Measurements from ENCODE around the gene LMF1. TPM values are rescaled to one million over a fixed set of nuclear protein-coding genes. Genes with fewer than 3 reads are reported as not detected.

LMF1 gene
- total and polyA plus RNA-seq, 2 of the 4 experiments (the other 2 are of a cell fraction): 7.7 to 13.1 TPM

DNA sequence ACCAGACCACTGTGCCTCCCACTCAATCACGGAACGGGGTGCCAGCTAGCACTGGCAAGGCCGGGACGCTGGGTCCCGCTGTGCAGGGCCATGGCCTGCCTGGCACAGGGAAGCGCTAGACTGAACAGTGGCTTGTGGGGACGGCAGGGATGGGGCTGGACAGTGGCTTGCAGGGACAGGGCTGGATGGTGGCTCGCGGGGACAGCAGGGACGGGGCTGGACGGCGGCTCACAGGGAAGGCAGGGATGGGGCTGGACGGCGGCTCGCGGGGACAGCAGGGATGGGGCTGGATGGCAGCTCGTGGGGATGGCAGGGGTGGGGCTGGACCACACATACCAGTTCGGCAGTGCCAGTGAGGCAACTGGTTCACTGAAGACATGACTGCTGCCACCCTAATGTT is 32.6 kb downstream of the LMF1 start:
- dilution Hi-C loops (cut with HindIII; ENCODE audit: low sequenced_read_pairs, unreplicated experiment): no loop called here
- no peak for DNase-seq

More for the DNA sequence above, 32.6 kb downstream of the LMF1 start:
- no peak overlapping the region for H3K23ac ChIP-seq (ENCODE audit: low read depth, low read length)
- no peak overlapping the region for H3K4me3 ChIP-seq (ENCODE audit: insufficient read depth, low read depth, low read length)
- H3K9ac ChIP-seq (ENCODE audit: low read depth, low read length): no peak overlapping the region
- ChIA-PET CTCF (no interaction called here), POLR2A (ENCODE audit: unreplicated experiment) (no interaction called here)
- no peak overlapping the region for H2BK15ac ChIP-seq (ENCODE audit: low read depth, low read length)
- no peak overlapping the region for H2AK5ac ChIP-seq (ENCODE audit: low read depth, low read length)
- peaks cover 7% of the 10 kb centered on the region for H3K9me3 ChIP-seq (ENCODE audit: control insufficient read depth, insufficient read depth, low read length)
- no peak overlapping the region for H3K4me2 ChIP-seq (ENCODE audit: low read depth, low read length)
- H3K18ac ChIP-seq (ENCODE audit: low read depth, low read length): no peak overlapping the region
- no peak overlapping the region for H4K8ac ChIP-seq (ENCODE audit: low read depth in 2 of 2, low read length in 2 of 2)
- H2BK120ac ChIP-seq (ENCODE audit: low read depth, low read length): no peak overlapping the region
- H2BK5ac ChIP-seq (ENCODE audit: low read depth, low read length, poor library complexity, severe bottlenecking): no peak overlapping the region
- no peak overlapping the region for H4K91ac ChIP-seq (ENCODE audit: insufficient read depth, low read depth, low read length)
- H3K79me1 ChIP-seq (ENCODE audit: low read depth in 1 of 2, low read length in 2 of 2): no peaks in the 10 kb centered on the region
- ATAC-seq (ENCODE audit: low read depth): no peak
- no peak overlapping the region for H2BK20ac ChIP-seq (ENCODE audit: low read depth, low read length)
- H4K5ac ChIP-seq (ENCODE audit: low read depth, low read length): no peak overlapping the region
- peaks cover 5% of the 10 kb centered on the region for H3K36me3 ChIP-seq (ENCODE audit: control insufficient read depth, insufficient read depth, low read length)
- H3K27ac ChIP-seq (ENCODE audit: insufficient read depth, low read length): no peak overlapping the region
- no peaks in the 10 kb centered on the region for H3K9me1 ChIP-seq (ENCODE audit: insufficient read depth, low read length)
- no peak overlapping the region for H3K14ac ChIP-seq (replicated peaks; ENCODE audit: low read depth, low read length)
- WGBS, 2 experiments (ENCODE audit: extremely low coverage in 2 of 2, insufficient read length in 1 of 2): 84% methylated on average over 9 of the region's 18 CpGs; no CpG with 5 or more reads in 1 of the 2 experiments
- no peak for TF ChIP-seq MAZ (IDR thresholded peaks at IDR 0.05; ENCODE audit: borderline replicate concordance, low read depth, low read length)
- no peak for TF ChIP-seq CEBPB (IDR thresholded peaks at IDR 0.05; ENCODE audit: low read depth, low read length)
- TF ChIP-seq MAFK (IDR thresholded peaks at IDR 0.05; ENCODE audit: low read depth, low read length): no peak
- TF ChIP-seq RAD21 (IDR thresholded peaks at IDR 0.05; ENCODE audit: low read length): no peak
- TF ChIP-seq POLR2A (IDR thresholded peaks at IDR 0.05; ENCODE audit: low read depth, low read length): no peak
- no peak for TF ChIP-seq CTCF (conservative IDR thresholded peaks at IDR 0.05; ENCODE audit: low read depth, low read length)
- no peak for TF ChIP-seq ELK1 (IDR thresholded peaks at IDR 0.05; ENCODE audit: borderline replicate concordance, low read depth, low read length)
- TF ChIP-seq CHD1 (IDR thresholded peaks at IDR 0.05; ENCODE audit: low read depth, low read length): no peak
- TF ChIP-seq, protein P1, sequence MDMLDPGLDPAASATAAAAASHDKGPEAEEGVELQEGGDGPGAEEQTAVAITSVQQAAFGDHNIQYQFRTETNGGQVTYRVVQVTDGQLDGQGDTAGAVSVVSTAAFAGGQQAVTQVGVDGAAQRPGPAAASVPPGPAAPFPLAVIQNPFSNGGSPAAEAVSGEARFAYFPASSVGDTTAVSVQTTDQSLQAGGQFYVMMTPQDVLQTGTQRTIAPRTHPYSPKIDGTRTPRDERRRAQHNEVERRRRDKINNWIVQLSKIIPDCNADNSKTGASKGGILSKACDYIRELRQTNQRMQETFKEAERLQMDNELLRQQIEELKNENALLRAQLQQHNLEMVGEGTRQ (IDR thresholded peaks at IDR 0.05; ENCODE audit: low read depth, low read length): no peak
- TF ChIP-seq NFE2L2 (IDR thresholded peaks at IDR 0.05; ENCODE audit: low read depth, low read length): no peak
- H3K4ac ChIP-seq (ENCODE audit: low read depth, low read length): no peak overlapping the region
- no peak overlapping the region for H3K56ac ChIP-seq (ENCODE audit: extremely low read depth, insufficient read depth, low read length)
- H2AK9ac ChIP-seq (replicated peaks; ENCODE audit: low read depth, low read length, poor library complexity): no peak overlapping the region
- no peaks in the 10 kb centered on the region for H3K4me1 ChIP-seq (ENCODE audit: control insufficient read depth, insufficient read depth, low read length)
- H3K27me3 ChIP-seq (ENCODE audit: control insufficient read depth, insufficient read depth, low read length): no peaks in the 10 kb centered on the region
- no TSS peak for BruUV-seq (replicated peaks)
- intact Hi-C loops (cut with micrococcal nuclease): no loop called here
- in situ Hi-C loops (cut with MboI; ENCODE audit: low sequenced_read_pairs): no loop called here
- no peak overlapping the region for H2AFZ ChIP-seq (replicated peaks; ENCODE audit: low read length, poor library complexity)
- no peaks in the 10 kb centered on the region for H4K20me1 ChIP-seq (ENCODE audit: insufficient read depth, low read length)
